Activated CD8-positive, alpha-beta memory T cell treated with anti-CD3 and anti-CD28 coated beads, Interleukin-2, amount 10 ng/mL, durations not matched to agents 7 days and 5 days (primary cell): ENCODE data around the gene AGAP1. TPM values are rescaled to one million over a fixed set of nuclear protein-coding genes. Genes with fewer than 3 reads are reported as not detected.

ENCODE experiments used
- ATAC-seq: fragments of 150-1000 bp; cut with Tn5 transposase; one replicate; pipeline ENCODE4 v1.10.0; 2021; ENCODE audit warnings: moderate library complexity
- CTCF ChIA-PET: fragments of 350-600 bp; sonication (Branson Sonifier 250); formaldehyde crosslinking; loops from one replicate; lab custom pipeline; 2021; ENCODE audit warnings: antibody characterized with exemption; lab: Charles Lee
- DNase-seq: peaks from one replicate; pipeline ENCODE4 v3.0.0-alpha.2; 2020
- H3K27ac Mint-ChIP-seq: one replicate; pipeline ENCODE4 v1.8.0; 2021; ENCODE audit warnings: mild to moderate bottlenecking, mixed read lengths
- H3K27me3 Mint-ChIP-seq: one replicate; pipeline ENCODE4 v1.8.0; 2021; ENCODE audit warnings: mixed read lengths
- H3K36me3 Mint-ChIP-seq: one replicate; pipeline ENCODE4 v1.8.0; 2021; ENCODE audit warnings: mild to moderate bottlenecking, mixed read lengths
- H3K4me1 Mint-ChIP-seq: one replicate; pipeline ENCODE4 v1.8.0; 2021; ENCODE audit warnings: mixed read lengths
- H3K4me3 Mint-ChIP-seq: one replicate; pipeline ENCODE4 v1.8.0; 2021; ENCODE audit warnings: mild to moderate bottlenecking, moderate library complexity, mixed read lengths
- H3K9me3 Mint-ChIP-seq: one replicate; pipeline ENCODE4 v1.8.0; 2022; ENCODE audit warnings: low read depth, mixed read lengths
- total RNA-seq, 2 experiments: library from RNA; stranded (reverse); gene quantifications; one replicate each; pipeline ENCODE4 v1.2.3, GENCODE V29; 2021

The AGAP1 gene
- total RNA-seq, 2 experiments from 2014 or later: 0.75 to 1.8 TPM

DNA sequence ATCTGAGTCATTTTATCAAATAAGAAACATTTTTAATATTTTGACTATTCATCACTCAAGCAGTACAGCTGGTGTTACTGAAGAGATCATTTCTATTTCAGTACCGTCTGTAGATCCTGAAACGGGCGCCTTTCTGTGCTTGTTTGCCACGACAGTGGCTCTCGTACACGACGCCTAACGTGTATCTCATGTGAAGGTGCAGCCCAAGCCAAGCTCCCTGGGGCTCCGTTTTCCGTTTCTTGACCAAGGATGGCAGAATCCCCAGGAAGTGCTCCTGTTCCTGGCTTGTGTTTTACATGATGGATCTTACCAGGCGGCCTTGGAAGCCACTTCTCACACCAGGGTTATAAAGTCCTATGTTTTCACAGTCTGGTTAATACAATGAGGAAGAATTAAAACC lies 353.7 kb downstream of the AGAP1 start:
- DNase-seq (no peak), ATAC-seq (no peak)
- Mint-ChIP-seq H3K27ac (no peak overlapping the region), H3K27me3 (peaks cover 3% of the 10 kb centered on the region), H3K4me3 (no peak overlapping the region), H3K9me3 (no peaks in the 10 kb centered on the region), H3K36me3 (no peaks in the 10 kb centered on the region), H3K4me1 (no peaks in the 10 kb centered on the region)
- CTCF ChIA-PET: no interaction called here

DNA sequence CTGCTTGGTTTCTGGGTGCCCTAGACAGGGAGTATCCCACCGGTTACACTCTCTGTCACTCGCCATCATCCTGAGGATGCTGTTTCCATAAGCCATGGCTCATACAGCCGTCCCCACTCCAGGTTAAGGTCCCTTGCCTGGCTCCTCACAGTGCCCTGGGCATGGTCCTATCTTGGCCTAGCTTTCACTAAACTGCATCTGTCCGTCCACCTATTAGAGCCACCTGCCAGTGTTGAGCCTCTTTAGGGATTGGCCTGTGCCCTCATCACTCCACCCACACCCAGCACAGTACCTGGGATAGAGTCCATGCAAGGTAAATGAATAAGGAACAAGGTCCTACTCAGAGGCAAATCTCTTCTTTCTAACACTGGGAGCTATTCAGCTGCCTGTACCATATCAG lies 354.2 kb downstream of the AGAP1 start:
- Mint-ChIP-seq H3K27ac (no peak overlapping the region), H3K4me3 (no peak overlapping the region), H3K9me3 (no peaks in the 10 kb centered on the region), H3K27me3 (peaks cover 3% of the 10 kb centered on the region), H3K36me3 (no peaks in the 10 kb centered on the region), H3K4me1 (no peaks in the 10 kb centered on the region)
- ATAC-seq: no peak
- no peak for DNase-seq
- CTCF ChIA-PET: no interaction called here

DNA sequence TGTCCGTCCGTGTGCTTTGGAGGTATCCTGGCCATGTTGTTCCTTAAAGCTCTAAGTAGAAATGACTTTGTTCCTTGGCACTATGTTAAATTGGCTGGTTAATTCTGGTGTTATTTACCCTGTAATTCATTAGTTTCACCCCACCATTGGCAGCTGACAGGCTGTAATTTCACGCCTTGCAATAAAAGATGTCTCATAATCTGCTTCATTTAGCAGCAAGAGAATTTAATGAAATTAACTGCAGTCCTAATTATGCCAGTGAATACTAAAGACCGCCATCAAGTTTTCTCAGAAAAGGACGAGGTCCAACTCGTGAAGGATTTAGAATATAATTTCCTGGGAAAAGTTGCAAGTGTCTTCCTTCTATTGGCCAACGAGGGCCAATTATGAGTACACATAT lies 355.1 kb downstream of the AGAP1 start:
- H3K27me3 Mint-ChIP-seq: peaks cover 3% of the 10 kb centered on the region
- ATAC-seq: no peak
- no peaks in the 10 kb centered on the region for H3K4me1 Mint-ChIP-seq
- CTCF ChIA-PET: no interaction called here
- no peaks in the 10 kb centered on the region for H3K36me3 Mint-ChIP-seq
- no peak overlapping the region for H3K4me3 Mint-ChIP-seq
- no peak overlapping the region for H3K27ac Mint-ChIP-seq
- no peak for DNase-seq
- H3K9me3 Mint-ChIP-seq: no peaks in the 10 kb centered on the region

DNA sequence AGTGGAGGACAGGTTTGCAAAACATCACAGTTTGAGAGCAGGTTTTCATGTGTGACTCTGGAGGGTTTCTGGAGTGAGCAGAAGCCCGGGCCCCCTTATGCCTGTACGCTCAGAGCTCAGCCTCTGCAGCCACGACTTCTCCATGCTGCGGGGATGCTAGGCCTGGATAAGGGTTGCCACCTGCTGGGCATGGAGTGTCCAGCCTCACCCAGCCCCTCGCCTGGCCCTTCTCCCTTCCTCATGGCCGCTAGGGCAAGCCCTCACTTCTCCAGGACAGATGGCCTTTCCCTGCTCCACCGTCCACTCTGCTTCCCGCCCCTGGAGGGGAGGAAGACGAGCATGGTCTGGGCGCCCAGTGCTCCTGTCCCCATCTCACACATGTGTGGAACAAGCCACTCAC lies 355.6 kb downstream of the AGAP1 start:
- no peak for ATAC-seq
- Mint-ChIP-seq H3K27me3 (peaks cover 3% of the 10 kb centered on the region), H3K4me1 (no peaks in the 10 kb centered on the region), H3K27ac (no peak overlapping the region), H3K4me3 (no peak overlapping the region), H3K9me3 (no peaks in the 10 kb centered on the region), H3K36me3 (no peaks in the 10 kb centered on the region)
- CTCF ChIA-PET: no interaction called here
- DNase-seq: no peak

DNA sequence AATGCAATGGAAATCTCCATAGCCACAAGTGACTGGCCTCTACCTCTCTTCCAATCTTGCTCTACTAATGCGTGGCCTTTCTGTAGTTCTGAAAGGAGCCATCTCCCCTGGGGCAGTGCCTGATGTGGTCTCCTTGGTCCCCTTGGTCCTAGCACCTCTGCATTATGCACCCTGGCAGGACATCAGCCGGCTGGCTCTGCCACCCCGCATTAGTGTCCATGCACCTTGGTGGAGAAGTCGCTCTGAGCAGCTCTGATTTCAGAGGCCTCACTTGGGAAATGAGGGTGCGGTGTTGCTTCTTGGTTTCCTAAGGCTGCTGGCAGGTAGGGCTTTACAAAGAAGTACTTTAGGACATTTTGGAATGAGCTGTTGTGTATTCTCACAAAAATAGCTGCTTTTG lies 356.4 kb downstream of the AGAP1 start:
- no peak for ATAC-seq
- DNase-seq: no peak
- Mint-ChIP-seq H3K27me3 (peaks cover 3% of the 10 kb centered on the region), H3K27ac (no peak overlapping the region), H3K9me3 (no peaks in the 10 kb centered on the region), H3K36me3 (no peaks in the 10 kb centered on the region), H3K4me1 (no peaks in the 10 kb centered on the region), H3K4me3 (no peak overlapping the region)
- CTCF ChIA-PET: no interaction called here

DNA sequence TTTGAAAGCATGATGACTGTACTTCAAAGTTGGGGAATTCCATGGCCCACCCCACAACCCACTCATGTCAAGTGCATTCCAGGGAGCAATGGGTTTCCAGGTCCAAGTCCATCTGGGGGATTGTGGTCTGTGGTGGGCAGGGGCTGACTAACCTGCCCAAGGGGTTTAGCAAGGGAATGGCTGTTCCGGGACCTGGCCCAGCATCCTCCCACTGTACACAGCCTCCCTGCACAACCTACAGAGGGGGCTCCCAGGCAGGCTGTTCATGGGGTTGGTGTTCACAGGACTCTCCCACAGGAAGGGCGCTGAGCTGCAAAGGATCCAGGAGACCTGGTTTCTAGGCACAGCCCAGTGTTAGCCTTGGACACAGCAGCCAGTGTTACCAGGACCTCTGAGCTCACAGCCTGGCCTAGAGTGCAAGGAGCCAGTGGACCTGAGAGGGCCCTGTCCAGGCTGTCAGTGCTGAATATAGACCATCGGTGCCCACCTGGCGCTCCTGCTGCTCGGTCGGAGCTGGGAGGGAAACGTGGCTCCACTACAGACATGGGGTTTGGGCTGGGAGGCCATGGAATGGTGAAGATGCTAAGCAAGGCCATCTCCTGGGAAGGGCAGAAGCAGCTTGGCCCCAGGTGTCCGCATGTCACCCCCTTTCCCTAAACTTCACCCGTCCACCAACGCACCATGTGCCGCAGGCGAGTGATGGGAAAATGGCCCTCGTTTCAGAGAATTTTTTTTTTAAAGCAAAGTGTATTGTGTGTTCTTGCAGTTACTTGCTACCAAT lies 357.1 kb downstream of the AGAP1 start:
- ATAC-seq: no peak
- no peak overlapping the region for H3K27ac Mint-ChIP-seq
- CTCF ChIA-PET: no interaction called here

DNA sequence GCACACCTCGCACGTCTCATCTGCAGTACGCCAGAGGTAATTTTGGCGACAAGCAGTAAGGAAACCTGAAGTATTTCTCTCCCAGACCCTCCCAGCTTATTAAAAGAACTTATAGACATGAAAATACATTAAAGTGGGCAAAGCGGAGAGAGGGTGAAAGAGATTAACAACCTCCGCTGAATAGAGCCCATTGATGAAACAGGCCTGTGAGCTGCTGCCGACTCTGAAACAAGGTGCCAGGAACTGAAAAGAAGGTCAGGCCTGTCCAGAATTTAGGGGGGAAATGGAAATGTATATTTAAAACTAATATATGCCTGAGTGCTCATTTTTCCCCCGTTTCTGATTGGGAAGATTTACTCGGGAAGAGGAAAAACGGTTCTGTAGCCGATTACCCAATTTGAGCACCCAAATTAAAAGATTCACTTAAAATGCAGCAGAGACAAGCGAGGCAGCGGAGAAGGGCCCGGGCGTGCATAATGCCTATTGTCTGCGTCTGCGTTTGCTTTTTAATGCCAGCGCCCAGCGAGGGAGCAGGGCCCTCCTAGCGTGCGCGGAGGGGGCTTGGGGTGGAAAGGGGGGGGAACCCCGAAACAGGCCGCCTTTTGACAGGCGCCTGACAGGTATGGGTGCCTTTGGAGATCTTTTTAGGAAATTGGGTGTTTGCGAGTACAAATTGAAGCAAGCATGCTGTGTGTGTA lies 358.1 kb downstream of the AGAP1 start:
- H3K36me3 Mint-ChIP-seq: no peaks in the 10 kb centered on the region
- CTCF ChIA-PET: no interaction called here
- ATAC-seq: no peak
- no peak overlapping the region for H3K27ac Mint-ChIP-seq
- no peaks in the 10 kb centered on the region for H3K4me1 Mint-ChIP-seq
- no peaks in the 10 kb centered on the region for H3K9me3 Mint-ChIP-seq
- no peaks in the 10 kb centered on the region for H3K27me3 Mint-ChIP-seq
- no peak for DNase-seq
- no peak overlapping the region for H3K4me3 Mint-ChIP-seq

More for the DNA sequence above, 357.1 kb downstream of the AGAP1 start:
- Mint-ChIP-seq H3K36me3 (no peaks in the 10 kb centered on the region), H3K9me3 (no peaks in the 10 kb centered on the region), H3K4me1 (no peaks in the 10 kb centered on the region), H3K27me3 (no peaks in the 10 kb centered on the region), H3K4me3 (no peak overlapping the region)
- DNase-seq: no peak

DNA sequence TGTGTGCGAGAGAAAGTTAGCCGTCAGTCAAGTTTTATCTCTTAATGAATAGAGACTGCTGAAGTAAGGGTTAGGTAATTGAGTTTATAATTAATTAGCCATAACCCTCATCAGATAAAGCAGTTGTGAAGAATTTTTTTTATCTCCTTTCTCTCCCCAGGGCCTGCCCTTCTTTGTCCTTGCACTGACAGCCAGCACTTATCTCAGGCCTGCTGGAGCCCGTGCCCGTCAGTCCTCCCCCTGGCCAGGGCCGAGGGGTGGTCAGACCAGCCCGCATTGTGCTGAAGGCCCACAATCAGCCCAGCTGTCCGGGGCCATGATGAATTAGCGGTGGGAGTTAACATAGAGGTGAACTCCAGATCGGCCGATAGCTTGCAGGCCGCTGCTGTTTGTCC lies 358.7 kb downstream of the AGAP1 start:
- DNase-seq (no peak), ATAC-seq (no peak)
- CTCF ChIA-PET: no interaction called here
- H3K4me1 Mint-ChIP-seq: no peaks in the 10 kb centered on the region
- no peaks in the 10 kb centered on the region for H3K9me3 Mint-ChIP-seq
- no peaks in the 10 kb centered on the region for H3K36me3 Mint-ChIP-seq
- no peak overlapping the region for H3K4me3 Mint-ChIP-seq
- H3K27ac Mint-ChIP-seq: no peak overlapping the region
- H3K27me3 Mint-ChIP-seq: no peaks in the 10 kb centered on the region

DNA sequence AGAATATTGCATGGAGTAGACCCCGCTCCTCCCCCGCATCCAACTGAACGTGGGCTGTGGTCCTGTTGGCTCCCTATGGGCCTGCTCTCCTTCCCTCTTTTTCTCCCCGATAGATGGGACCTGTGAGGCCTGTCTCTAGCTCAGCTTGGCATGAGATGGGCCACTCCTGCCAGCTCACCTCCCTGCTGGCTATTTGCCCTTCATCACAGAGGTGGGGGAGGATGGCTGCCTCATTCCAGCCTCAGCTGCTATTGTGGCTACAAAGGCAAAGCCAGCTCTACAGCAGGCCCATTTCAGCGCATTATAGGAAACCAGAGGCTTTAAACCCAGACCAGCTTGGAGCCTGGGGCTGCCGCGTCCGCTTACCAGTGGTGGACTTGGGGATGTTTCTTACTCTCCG lies 360.4 kb downstream of the AGAP1 start:
- no peaks in the 10 kb centered on the region for H3K27me3 Mint-ChIP-seq
- CTCF ChIA-PET: no interaction called here
- H3K4me3 Mint-ChIP-seq: no peak overlapping the region

DNA sequence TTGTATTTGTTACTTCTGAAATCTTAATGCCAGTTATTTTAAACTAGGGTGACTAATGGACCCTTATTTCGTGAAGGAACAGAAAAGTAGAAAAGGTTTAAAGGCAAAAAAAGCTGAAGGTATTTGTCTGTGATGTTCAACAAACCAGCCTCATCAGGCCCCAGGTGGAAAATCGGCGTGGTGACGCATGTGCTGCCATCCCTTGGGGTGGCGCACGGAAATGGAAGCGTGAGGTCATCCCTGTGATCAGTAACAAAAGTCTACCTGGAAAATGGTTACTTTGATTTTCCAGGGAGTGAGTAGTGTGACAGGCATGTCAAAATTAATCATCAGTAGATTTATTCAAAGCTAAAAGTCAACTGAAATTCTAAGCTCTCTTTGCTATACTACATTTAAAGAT lies 361.2 kb downstream of the AGAP1 start:
- no peak for DNase-seq
- CTCF ChIA-PET: no interaction called here
- Mint-ChIP-seq H3K4me1 (no peaks in the 10 kb centered on the region), H3K9me3 (no peaks in the 10 kb centered on the region), H3K4me3 (no peak overlapping the region), H3K36me3 (no peaks in the 10 kb centered on the region), H3K27ac (no peak overlapping the region), H3K27me3 (no peaks in the 10 kb centered on the region)
- no peak for ATAC-seq

More for the DNA sequence above, 360.4 kb downstream of the AGAP1 start:
- no peak for ATAC-seq
- no peaks in the 10 kb centered on the region for H3K36me3 Mint-ChIP-seq
- no peaks in the 10 kb centered on the region for H3K9me3 Mint-ChIP-seq
- H3K4me1 Mint-ChIP-seq: no peaks in the 10 kb centered on the region
- no peak overlapping the region for H3K27ac Mint-ChIP-seq
- DNase-seq: no peak

DNA sequence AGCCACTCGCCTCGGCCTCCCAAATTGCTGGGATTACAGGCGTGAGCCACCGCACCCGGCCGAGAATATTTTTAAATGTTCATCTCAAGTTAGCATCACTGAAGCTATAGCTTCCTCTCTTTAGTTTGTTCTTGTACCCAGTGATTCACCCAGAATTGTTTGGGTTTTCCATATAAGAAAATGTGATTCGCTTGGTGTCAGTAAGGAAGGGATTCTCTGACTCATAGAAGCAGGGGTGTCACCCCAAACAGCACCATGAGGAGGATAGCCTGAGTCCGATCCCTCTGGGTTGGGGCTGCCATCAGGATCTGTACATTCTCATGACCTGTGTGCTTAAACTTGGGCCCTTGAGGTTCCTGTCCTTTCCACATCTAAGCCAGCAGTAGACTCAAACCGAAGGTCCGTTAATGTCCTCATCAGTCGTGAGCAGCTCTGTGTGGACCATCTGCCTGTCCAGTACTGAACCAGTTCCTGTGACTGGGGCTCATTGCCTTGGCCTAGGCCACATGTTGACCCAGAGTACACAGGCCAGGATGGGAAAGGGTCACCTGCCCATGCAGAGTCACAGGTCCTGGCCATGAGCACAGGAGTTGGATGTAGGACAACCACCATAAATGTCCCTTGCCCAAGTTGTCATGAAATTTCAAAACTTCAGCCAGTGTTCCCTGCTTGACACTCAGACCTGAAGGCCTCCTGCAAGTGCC lies 362.5 kb downstream of the AGAP1 start:
- Mint-ChIP-seq H3K27me3 (no peaks in the 10 kb centered on the region), H3K27ac (no peak overlapping the region), H3K4me3 (no peak overlapping the region), H3K36me3 (no peaks in the 10 kb centered on the region), H3K4me1 (no peaks in the 10 kb centered on the region), H3K9me3 (no peaks in the 10 kb centered on the region)
- DNase-seq: no peak
- CTCF ChIA-PET: no interaction called here
- ATAC-seq: no peak

DNA sequence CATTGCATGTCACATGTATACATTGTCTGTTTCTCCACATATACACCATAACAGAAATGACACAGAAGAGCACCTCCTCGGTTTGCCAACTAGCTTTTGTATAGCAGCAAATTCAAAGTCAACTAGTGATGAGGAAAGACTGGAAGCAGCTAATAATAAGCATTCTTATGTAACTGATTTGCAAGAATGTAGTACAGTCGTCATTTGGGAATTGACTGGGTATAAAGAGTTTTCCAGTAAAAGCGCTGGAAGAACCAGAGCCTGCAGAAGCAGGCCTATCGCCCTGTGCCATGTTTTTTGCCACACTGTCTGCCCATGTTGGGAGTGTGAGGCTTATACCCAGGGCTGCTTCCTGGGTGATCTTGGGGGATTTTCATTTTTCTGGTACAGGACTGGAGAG lies 363.8 kb downstream of the AGAP1 start:
- ATAC-seq (no peak), DNase-seq (no peak)
- H3K4me1 Mint-ChIP-seq: no peaks in the 10 kb centered on the region
- no peaks in the 10 kb centered on the region for H3K27me3 Mint-ChIP-seq
- no peaks in the 10 kb centered on the region for H3K9me3 Mint-ChIP-seq
- no peak overlapping the region for H3K27ac Mint-ChIP-seq
- H3K36me3 Mint-ChIP-seq: no peaks in the 10 kb centered on the region
- CTCF ChIA-PET: no interaction called here
- H3K4me3 Mint-ChIP-seq: no peak overlapping the region

DNA sequence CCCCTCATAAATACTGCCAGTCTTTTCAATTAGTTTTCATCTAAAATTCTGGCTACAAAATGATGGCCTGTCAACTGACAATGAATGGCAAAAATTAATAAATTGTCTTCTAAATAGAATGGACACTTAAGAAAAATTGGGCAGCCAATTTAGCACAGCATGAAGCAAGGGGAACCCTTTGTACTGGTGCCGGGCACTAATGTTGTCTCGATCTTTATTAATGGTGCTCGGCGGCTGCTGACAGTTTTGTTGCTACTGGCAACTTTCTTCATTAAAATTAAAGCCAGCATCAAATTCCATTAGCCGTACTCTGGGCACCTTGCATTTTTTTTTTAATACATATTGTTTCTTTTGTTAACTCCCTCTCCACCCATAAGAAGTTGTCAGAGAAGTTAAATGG lies 365.0 kb downstream of the AGAP1 start:
- no peaks in the 10 kb centered on the region for H3K4me1 Mint-ChIP-seq
- ATAC-seq: no peak
- no peak for DNase-seq
- H3K9me3 Mint-ChIP-seq: no peaks in the 10 kb centered on the region
- H3K4me3 Mint-ChIP-seq: no peak overlapping the region
- H3K36me3 Mint-ChIP-seq: no peaks in the 10 kb centered on the region
- H3K27me3 Mint-ChIP-seq: peaks cover 2% of the 10 kb centered on the region
- H3K27ac Mint-ChIP-seq: no peak overlapping the region
- CTCF ChIA-PET: no interaction called here

DNA sequence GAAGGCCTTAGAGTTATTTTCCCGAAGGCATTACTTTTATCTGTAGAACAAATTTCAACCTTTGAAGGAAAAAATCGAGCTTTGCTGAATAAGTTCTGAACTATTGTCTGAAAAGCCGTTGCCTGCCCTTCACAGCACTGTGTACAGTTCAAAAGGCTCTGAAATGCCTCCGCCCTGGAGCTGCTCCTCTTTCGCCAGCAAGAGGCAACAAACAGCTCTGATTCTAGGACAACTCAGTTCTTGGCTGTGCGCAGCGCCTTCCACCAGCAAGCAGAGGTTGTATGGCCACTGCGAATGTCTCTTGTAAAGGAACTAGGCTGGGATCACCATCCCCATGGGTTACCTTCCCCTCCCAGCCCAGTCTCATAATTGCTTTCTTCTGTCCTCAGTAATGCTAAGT lies 365.8 kb downstream of the AGAP1 start:
- H3K36me3 Mint-ChIP-seq: no peaks in the 10 kb centered on the region
- CTCF ChIA-PET: no interaction called here
- ATAC-seq (no peak), DNase-seq (no peak)
- no peak overlapping the region for H3K4me3 Mint-ChIP-seq
- H3K4me1 Mint-ChIP-seq: no peaks in the 10 kb centered on the region
- H3K9me3 Mint-ChIP-seq: no peaks in the 10 kb centered on the region
- H3K27me3 Mint-ChIP-seq: peaks cover 5% of the 10 kb centered on the region
- H3K27ac Mint-ChIP-seq: no peak overlapping the region
